GM19372 (cell line): ENCODE data around the gene SAP30BP.

Experiments
- ATAC-seq: cut with Tn5 transposase; IDR thresholded peaks from one replicate; pipeline ENCODE4 v1.9.1; 2021; ENCODE audit warnings: mild to moderate bottlenecking, low read depth, moderate library complexity; ENCODE audit not compliant: unreplicated experiment

Gene SAP30BP

DNA sequence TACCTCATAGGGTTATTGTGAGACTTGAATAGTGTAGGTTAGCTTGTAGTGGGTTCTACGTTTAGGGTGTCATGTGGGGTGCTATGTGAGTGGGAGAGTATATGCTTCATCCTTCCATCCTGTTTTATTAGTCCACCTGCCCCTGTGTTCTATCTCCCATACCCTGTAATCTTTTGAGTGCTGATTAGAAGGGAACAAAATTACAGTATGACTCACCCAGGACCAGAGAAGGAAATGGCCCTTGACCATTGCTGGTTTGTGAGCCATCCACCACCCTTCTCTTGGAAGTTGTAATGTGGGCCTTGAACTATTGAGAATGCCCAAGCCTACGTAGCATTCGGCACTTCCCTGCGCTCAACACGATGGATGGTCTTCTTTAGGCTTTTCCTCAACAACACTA is 17.1 kb downstream of the SAP30BP start:
- no peak for ATAC-seq

- ATAC-seq: no peak
Measured at GRCh38 chr17:75684924-75685323, 17.8 kb downstream of the SAP30BP start.

DNA sequence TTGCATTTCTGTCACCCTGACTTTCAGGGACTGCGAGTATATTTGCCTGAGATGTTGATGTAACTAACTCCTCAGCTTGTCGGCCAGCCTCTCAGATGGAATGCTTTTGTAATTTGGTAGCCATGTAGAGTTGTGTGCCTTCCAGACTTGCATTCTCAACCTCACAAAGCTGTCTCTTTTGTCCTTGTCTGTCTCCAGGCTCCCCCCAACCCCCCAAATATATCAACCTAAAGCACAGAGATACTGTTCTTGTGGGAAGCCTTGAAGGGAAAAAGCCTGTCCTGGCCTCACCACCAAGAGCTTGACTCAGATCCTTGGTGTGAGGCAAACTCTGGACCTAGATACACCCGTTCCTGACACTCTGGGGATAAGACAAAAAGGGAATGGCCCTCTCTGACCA is 18.4 kb downstream of the SAP30BP start:
- ATAC-seq: no peak

- ATAC-seq: no peak
Measured at GRCh38 chr17:75688209-75688825, 21.2 kb downstream of the SAP30BP start.

DNA sequence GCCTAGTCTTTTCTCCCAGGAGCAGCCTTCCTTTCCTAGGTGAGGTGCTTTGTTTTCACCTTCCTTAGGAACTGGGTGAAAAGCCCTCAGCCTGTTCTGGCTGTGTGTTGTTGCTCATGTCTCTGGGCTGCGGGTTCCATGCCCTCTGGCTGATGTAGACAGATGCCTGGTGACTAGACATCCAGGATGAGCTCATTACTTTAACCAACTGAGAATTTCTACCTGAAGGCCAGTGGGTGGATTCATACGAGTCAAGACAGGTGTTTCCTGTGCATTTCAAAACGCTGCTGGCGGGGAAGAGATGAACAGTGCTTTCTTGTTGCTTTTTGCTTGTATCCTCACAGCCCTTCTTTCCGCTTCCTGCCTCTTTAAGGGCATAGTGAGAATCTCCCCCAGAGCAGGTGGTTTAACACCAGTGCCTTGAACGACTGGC is 22.3 kb downstream of the SAP30BP start:
- no peak for ATAC-seq

DNA sequence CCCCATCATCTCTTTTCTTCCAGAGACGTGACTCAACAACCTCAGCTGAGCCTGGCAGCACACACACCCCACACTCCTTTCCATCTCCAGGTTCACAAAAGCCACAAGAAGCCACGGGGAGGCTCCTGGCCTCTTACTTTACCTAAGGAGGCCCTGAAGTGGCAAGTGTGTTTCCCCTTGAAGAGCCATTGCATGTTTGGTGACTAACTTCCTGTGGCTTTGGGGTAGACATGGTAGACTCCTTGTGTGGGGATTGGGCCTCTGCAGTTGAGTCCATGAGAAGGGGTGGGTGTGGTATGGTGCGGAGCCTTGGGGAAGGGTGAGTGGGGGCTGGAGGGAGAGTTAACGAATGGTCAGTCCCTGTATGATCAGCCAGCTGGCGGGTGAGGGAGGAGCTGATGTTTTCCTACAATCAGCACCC is 24.2 kb downstream of the SAP30BP start:
- no peak for ATAC-seq

GRCh38 chr17:75691801-75692626 is 24.9 kb downstream of the SAP30BP start:
- ATAC-seq: no peak

- ATAC-seq: no peak
Measured at GRCh38 chr17:75692976-75693375, 25.8 kb downstream of the SAP30BP start.

GRCh38 chr17:75693500-75694481 is 26.7 kb downstream of the SAP30BP start:
- ATAC-seq: no peak

GRCh38 chr17:75694536-75694935 is 27.4 kb downstream of the SAP30BP start:
- no peak for ATAC-seq

GRCh38 chr17:75695141-75695829 is 28.1 kb downstream of the SAP30BP start:
- no peak for ATAC-seq

DNA sequence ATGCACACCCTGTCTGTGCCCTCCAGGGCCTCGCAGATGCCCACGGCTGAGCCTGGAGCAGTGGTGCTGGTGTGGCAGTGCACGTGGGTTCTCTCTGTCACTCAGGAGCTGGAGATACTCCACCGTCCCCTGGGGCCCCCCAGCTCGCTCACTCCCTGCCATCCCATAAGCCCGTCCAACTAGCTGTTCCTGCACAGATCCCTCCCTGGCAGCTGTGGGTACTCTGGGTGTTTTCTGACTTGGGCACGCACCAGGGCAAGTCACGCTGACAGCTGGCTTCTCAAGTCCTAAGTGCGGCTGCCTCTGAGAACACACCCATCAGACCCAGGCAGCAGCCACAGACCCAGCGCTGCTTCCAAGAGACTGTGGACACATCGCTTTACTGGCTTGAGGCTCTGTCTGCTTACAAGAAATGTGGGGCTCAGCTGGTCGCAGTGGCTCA is 28.7 kb downstream of the SAP30BP start:
- ATAC-seq: no peak

GRCh38 chr17:75697651-75698291 is 30.6 kb downstream of the SAP30BP start:
- no peak for ATAC-seq

GRCh38 chr17:75698659-75699058 is 31.5 kb downstream of the SAP30BP start:
- no peak for ATAC-seq

- no peak for ATAC-seq
Measured at GRCh38 chr17:75701288-75701687, 34.1 kb downstream of the SAP30BP start.

DNA sequence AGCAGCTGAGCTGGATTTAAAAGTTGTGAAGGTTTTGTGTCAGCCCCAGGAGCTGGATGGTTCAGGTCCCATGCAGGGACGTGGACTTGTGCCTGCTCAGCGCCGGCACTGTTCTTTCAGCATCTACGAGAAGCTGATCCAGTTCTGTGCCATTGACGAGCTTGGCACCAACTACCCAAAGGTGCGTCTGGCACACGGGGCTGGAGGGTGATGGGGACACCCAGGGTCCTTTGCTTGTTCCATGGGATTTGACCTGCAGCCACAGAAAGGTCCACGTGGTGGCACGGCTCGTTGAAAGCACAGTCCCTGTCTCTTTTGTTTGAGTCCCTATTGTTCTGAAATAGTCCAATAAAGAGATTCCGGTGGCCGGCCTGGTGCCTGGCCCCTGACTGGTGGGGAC is 36.1 kb downstream of the SAP30BP start:
- no peak for ATAC-seq

DNA sequence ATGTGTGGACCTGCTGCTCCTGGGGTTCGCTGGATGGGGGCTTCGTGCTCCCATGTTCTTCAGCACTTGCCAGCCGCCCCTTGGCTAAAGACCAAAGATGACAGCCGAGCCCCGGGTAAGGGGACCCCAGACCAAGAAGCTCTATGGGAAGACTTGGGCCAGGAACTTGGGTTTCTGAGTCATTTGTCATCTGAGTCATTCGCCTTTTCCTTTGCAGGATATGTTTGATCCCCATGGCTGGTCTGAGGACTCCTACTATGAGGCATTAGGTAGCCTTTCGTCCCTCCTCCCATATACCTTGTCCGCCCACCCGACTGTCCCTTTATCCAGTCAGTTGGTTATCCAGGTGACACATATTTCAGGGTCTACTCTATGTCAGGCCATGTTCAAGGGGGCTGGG is 36.5 kb downstream of the SAP30BP start:
- ATAC-seq: no peak

DNA sequence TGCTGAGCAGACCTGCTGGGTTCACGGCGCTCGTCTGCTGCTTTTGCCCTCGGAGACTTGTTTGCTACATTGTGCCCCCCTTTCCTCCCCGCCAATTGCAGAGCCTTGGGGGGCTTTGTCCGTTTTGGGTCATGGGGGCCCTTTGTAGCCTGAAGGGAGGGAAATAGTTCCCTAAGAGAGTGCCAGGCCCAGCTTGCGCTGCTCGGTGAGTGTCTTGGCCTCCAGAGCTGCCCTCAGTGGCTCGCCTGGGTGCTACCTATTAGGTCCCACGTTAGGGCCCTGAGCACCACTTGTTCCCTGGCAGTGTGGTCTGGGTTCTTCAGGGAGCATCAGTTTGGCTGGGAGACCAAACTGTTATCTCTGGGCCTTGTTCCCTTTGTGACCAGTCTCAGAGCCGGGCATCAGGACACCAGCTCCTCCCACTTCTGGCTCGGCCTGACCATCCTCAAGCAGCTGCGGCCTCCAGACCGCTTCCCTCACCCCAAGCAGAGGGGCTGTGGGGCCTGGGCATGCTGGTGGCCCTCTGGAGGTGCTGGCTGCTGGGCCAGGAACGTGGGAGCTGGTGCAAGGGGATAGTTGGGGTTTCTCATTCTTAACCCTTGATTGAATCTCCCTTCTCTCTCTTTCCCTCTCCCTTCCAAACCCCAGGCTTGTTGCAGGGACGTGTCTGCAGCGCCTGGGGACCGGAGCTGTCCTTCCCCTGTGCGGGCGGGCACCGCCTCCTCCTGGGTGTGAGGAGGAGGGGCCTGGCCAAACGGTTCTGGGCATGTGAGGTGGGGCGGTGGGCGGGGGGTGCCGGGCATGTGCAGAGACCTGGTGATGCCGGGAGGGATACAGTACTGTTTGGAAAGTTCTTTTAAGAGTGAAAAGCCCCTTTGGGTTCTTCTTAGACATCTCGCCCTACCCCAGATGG is 38.1 kb downstream of the SAP30BP start:
- no peak for ATAC-seq
